HCT116 (cell line): ENCODE results near the gene MIB2. TPM values are rescaled to one million over a fixed set of nuclear protein-coding genes. Genes with fewer than 3 reads are reported as not detected.

Source experiments
- ATAC-seq: fragments of 200-7000 bp; cut with Tn5 transposase; 2 replicates; pipeline ENCODE4 v1.9.1; 2020; ENCODE audit warnings: mild to moderate bottlenecking, moderate library complexity
- BruUV-seq: library from RNA; stranded (reverse); fragments of 400-500 nt; replicated peaks from 2 replicates; lab custom pipeline; 2021; lab: Mats Ljungman, UMichigan
- CTCF ChIA-PET: fragments of 300-600 bp; sonication (Branson Sonifier 250); formaldehyde crosslinking; loops from one replicate; lab custom pipeline; 2021; ENCODE audit warnings: antibody characterized with exemption; lab: Charles Lee
- POLR2A ChIA-PET: fragments of 300-600, 350-600 bp; sonication (Branson Sonifier 250); formaldehyde crosslinking; loops from one replicate; lab custom pipeline; 2021; ENCODE audit warnings: antibody characterized with exemption; lab: Charles Lee
- RAD21 ChIA-PET, 2 experiments: fragments of 300-600 bp; sonication (Branson Sonifier 250); formaldehyde crosslinking; loops; one replicate each; lab custom pipeline; 2023; ENCODE audit warnings: low total read pairs in 2 of 2; ENCODE audit not compliant: uncharacterized antibody in 2 of 2, unreplicated experiment in 2 of 2, low non-redundant PET in 1 of 2; lab: Charles Lee
- DNase-seq: peaks from one replicate; pipeline ENCODE4 v3.0.0-alpha.2; 2010; ENCODE audit warnings: low read depth, low spot score
- H2AFZ ChIP-seq: fragments of 200-600 bp; shearing (Covaris generic), sonication (generic); 2 replicates; pipeline ENCODE4 v1.6.1; 2017; ENCODE audit warnings: low read depth, mixed run types, mixed read lengths, antibody characterized with exemption, low read length; ENCODE audit not compliant: poor library complexity, severe bottlenecking
- H3K27ac ChIP-seq: 2 replicates; pipeline ENCODE4 v1.5.1; 2012; ENCODE audit warnings: low read depth, low read length
- H3K27me3 ChIP-seq: fragments of 200-600 bp; sonication (generic); 2 replicates; pipeline ENCODE4 v1.6.1; 2016; ENCODE audit warnings: mixed run types, low read length, mixed read lengths; ENCODE audit not compliant: insufficient read depth
- H3K36me3 ChIP-seq, 2 experiments: fragments of 200-500 bp in 1 of 2; fragments of 200-600 bp in 1 of 2; sonication (Bioruptor generic) in 1 of 2; sonication (generic) in 1 of 2; 2 replicates each; pipeline versions ENCODE4 v1.5.1 to v1.6.1; 2014 to 2016; ENCODE audit warnings: low read length in 2 of 2, inconsistent platforms in 1 of 2, mixed read lengths in 1 of 2, mixed run types in 1 of 2; ENCODE audit not compliant: insufficient read depth in 2 of 2, control insufficient read depth in 1 of 2
- H3K4me1 ChIP-seq, 2 experiments: fragments of 200-600 bp in 1 of 2; sonication (generic) in 1 of 2; 2 replicates each; pipeline versions ENCODE4 v1.5.1 to v1.6.1; 2012 to 2017; ENCODE audit warnings: low read length in 2 of 2, inconsistent platforms in 1 of 2, mild to moderate bottlenecking in 1 of 2, mixed read lengths in 1 of 2, mixed run types in 1 of 2, moderate library complexity in 1 of 2; ENCODE audit not compliant: insufficient read depth in 2 of 2, control insufficient read depth in 1 of 2
- H3K4me2 ChIP-seq: fragments of 200-600 bp; sonication (generic); 2 replicates; pipeline ENCODE4 v1.6.1; 2017; ENCODE audit warnings: mixed run types, low read length, mixed read lengths
- H3K4me3 ChIP-seq, 2 experiments: fragments of 200-600 bp in 1 of 2; sonication (generic) in 1 of 2; replicated peaks in 1 of 2; 2 replicates each; pipeline ENCODE4 v1.5.1; 2011 to 2016; ENCODE audit warnings: low read length in 2 of 2, control low read depth in 1 of 2, low read depth in 1 of 2, mild to moderate bottlenecking in 1 of 2, mixed read lengths in 1 of 2, mixed run types in 1 of 2
- H3K79me2 ChIP-seq: fragments of 200-600 bp; sonication (generic); 2 replicates; pipeline ENCODE4 v1.6.1; 2017; ENCODE audit warnings: mild to moderate bottlenecking, mixed run types, low read length, moderate library complexity, mixed read lengths; ENCODE audit not compliant: insufficient read depth
- H3K9ac ChIP-seq: fragments of 200-600 bp; sonication (generic); 2 replicates; pipeline ENCODE4 v1.6.1; 2016; ENCODE audit warnings: low read length, mixed read lengths
- H3K9me2 ChIP-seq: fragments of 200-600 bp; sonication (generic), shearing (Covaris generic); 2 replicates; pipeline ENCODE4 v1.6.1; 2017; ENCODE audit warnings: mixed run types, mild to moderate bottlenecking, moderate library complexity; ENCODE audit not compliant: insufficient read depth
- H3K9me3 ChIP-seq, 2 experiments: fragments of 200-500 bp in 1 of 2; fragments of 200-600 bp in 1 of 2; sonication (Bioruptor generic) in 1 of 2; sonication (generic) in 1 of 2; 2 replicates each; pipeline ENCODE4 v1.6.1; 2014 to 2017; ENCODE audit warnings: low read length in 2 of 2, mixed read lengths in 2 of 2, inconsistent platforms in 1 of 2, low read depth in 1 of 2, mild to moderate bottlenecking in 1 of 2, mixed run types in 1 of 2, moderate library complexity in 1 of 2; ENCODE audit not compliant: control insufficient read depth in 1 of 2, insufficient read depth in 1 of 2
- H4K20me1 ChIP-seq: fragments of 200-600 bp; sonication (generic), shearing (Covaris generic); 2 replicates; pipeline ENCODE4 v1.6.1; 2017; ENCODE audit warnings: mixed run types, mild to moderate bottlenecking, moderate library complexity; ENCODE audit not compliant: insufficient read depth
- CBX3 ChIP-seq: IDR thresholded peaks from 2 replicates; pipeline ENCODE4 v1.6.1; 2012; ENCODE audit warnings: low read depth
- CTCF ChIP-seq, 3 experiments: fragments of 200-600 bp in 1 of 3; sonication (generic) in 1 of 3; IDR thresholded peaks in 2 of 3; conservative IDR thresholded peaks in 1 of 3; 2 replicates each; pipeline ENCODE4 v1.5.1; 2012 to 2017; ENCODE audit warnings: low read depth in 2 of 3, low read length in 2 of 3, antibody characterized with exemption in 1 of 3, borderline replicate concordance in 1 of 3, control low read depth in 1 of 3, mild to moderate bottlenecking in 1 of 3, mixed read lengths in 1 of 3, mixed run types in 1 of 3, moderate library complexity in 1 of 3; ENCODE audit not compliant: insufficient read depth in 1 of 3
- ELF1 ChIP-seq: IDR thresholded peaks from 2 replicates; pipeline ENCODE4 v1.6.1; 2012; ENCODE audit warnings: low read depth, borderline replicate concordance
- EZH2 ChIP-seq: fragments of 200-600 bp; sonication (generic); IDR thresholded peaks from 2 replicates; pipeline ENCODE4 v1.6.1; 2017; ENCODE audit warnings: antibody characterized with exemption, mixed run types
- EZH2phosphoT487 ChIP-seq: fragments of 200-600 bp; IDR thresholded peaks from 2 replicates; pipeline ENCODE4 v1.6.1; 2018; ENCODE audit warnings: antibody characterized with exemption, borderline replicate concordance
- FOSL1 ChIP-seq: IDR thresholded peaks from 2 replicates; pipeline ENCODE4 v1.6.1; 2012; ENCODE audit warnings: low read depth
- JUND ChIP-seq: IDR thresholded peaks from 2 replicates; pipeline ENCODE4 v1.6.1; 2012
- MAX ChIP-seq: IDR thresholded peaks from 2 replicates; pipeline ENCODE4 v1.6.1; 2012
- POLR2A ChIP-seq: IDR thresholded peaks from 2 replicates; pipeline ENCODE4 v1.7.0; 2011; ENCODE audit warnings: borderline replicate concordance; ENCODE audit not compliant: insufficient read depth, insufficient read length; ENCODE audit errors: extremely low read depth
- POLR2AphosphoS5 ChIP-seq: IDR thresholded peaks from 2 replicates; pipeline ENCODE4 v1.6.1; 2011; ENCODE audit warnings: mild to moderate bottlenecking, low read depth, low read length, moderate library complexity
- RAD21 ChIP-seq: IDR thresholded peaks from 2 replicates; pipeline ENCODE4 v1.6.1; 2012; ENCODE audit warnings: low read depth, mild to moderate bottlenecking
- REST ChIP-seq: IDR thresholded peaks from 2 replicates; pipeline ENCODE4 v1.6.1; 2012; ENCODE audit warnings: low read depth
- SP1 ChIP-seq: IDR thresholded peaks from 2 replicates; pipeline ENCODE4 v1.6.1; 2012; ENCODE audit warnings: low read depth
- TCF7L2 ChIP-seq: IDR thresholded peaks from 2 replicates; pipeline ENCODE4 v1.7.0; 2011; ENCODE audit warnings: borderline replicate concordance, inconsistent platforms; ENCODE audit not compliant: insufficient read depth, insufficient read length; ENCODE audit errors: extremely low read depth
- YY1 ChIP-seq: IDR thresholded peaks from 2 replicates; pipeline ENCODE4 v1.6.1; 2011; ENCODE audit warnings: low read length, low read depth, moderate library complexity, mild to moderate bottlenecking; ENCODE audit not compliant: insufficient replicate concordance; ENCODE audit errors: extremely low read depth
- ZBTB33 ChIP-seq: IDR thresholded peaks from 2 replicates; pipeline ENCODE4 v1.6.1; 2011; ENCODE audit warnings: mild to moderate bottlenecking, low read length, moderate library complexity; ENCODE audit not compliant: insufficient replicate concordance; ENCODE audit errors: extremely low read depth
- ZFX ChIP-seq: fragments of 450-650 bp; IDR thresholded peaks from 2 replicates; pipeline ENCODE4 v1.6.1; 2017
- ZNF274 ChIP-seq: fragments of 200-500 bp; sonication (Bioruptor generic); IDR thresholded peaks from 2 replicates; pipeline ENCODE4 v1.6.1; 2014; ENCODE audit warnings: mild to moderate bottlenecking, low read depth, low read length, inconsistent platforms
- intact Hi-C: fragments of 100-400 bp; cut with micrococcal nuclease; formaldehyde crosslinking; loops from 2 replicates; pipeline ENCODE4 v1.10.0; 2022
- total RNA-seq: library from RNA; stranded (reverse); gene quantifications from one replicate; pipeline ENCODE4 v1.2.1, GENCODE V29; 2021; ENCODE audit not compliant: unreplicated experiment

The MIB2 gene
- total RNA-seq, 1 experiment from 2014 or later, result 194 TPM

GRCh38 chr1:1567152-1567875 lies 48.0 kb upstream of the MIB2 start:
- DNase-seq, result no peak
- RAD21 ChIA-PET, result no interaction called here
- peaks cover 40% of the 10 kb centered on the region; the same call in 1 of the 2 replicates for H4K20me1 ChIP-seq
- CTCF ChIA-PET, result no interaction called here
- no peak overlapping the region for H3K4me2 ChIP-seq
- no peaks in the 10 kb centered on the region for H3K9me2 ChIP-seq
- H3K4me3 ChIP-seq, result no peak overlapping the region
- no peak overlapping the region for H3K9ac ChIP-seq
- peaks cover 100% of the 10 kb centered on the region for H3K79me2 ChIP-seq
- no peak overlapping the region for H2AFZ ChIP-seq
- H3K36me3 ChIP-seq, result peaks cover 12 to 45% of the 10 kb centered on the region in 2 experiments
- TF ChIP-seq EZH2phosphoT487 (no peak), ELF1 (no peak), CBX3 (no peak), JUND (no peak), ZBTB33 (no peak), TCF7L2 (no peak), REST (no peak), RAD21 (no peak), CTCF (IDR thresholded peaks at IDR 0.05 in 2 of 3, conservative IDR thresholded peaks at IDR 0.05 in 1 of 3; ENCODE audit: borderline replicate concordance in 1 of 3, insufficient read depth in 1 of 3, low read depth in 2 of 3, low read length in 2 of 3) (no peak), FOSL1 (no peak), EZH2 (no peak), MAX (no peak), ZFX (no peak), POLR2A (no peak), POLR2AphosphoS5 (no peak), SP1 (no peak), ZNF274 (no peak), YY1 (no peak)
- POLR2A ChIA-PET, result no interaction called here
- H3K4me1 ChIP-seq, result no peaks in the 10 kb centered on the region
- no peak overlapping the region; the same call in 1 of the 2 replicates for H3K27ac ChIP-seq
- intact Hi-C loops, result no loop called here
- H3K27me3 ChIP-seq, result no peaks in the 10 kb centered on the region
- no peaks in the 10 kb centered on the region for H3K9me3 ChIP-seq
- no TSS peak for BruUV-seq
- no peak for ATAC-seq
